HL-60 (cell line): ENCODE data around the gene ATP6V0D1.

ENCODE experiments used
- DNase-seq, 2 experiments: peaks; one replicate each; pipeline ENCODE4 v3.0.0-alpha.2; 2010 to 2020; ENCODE audit warnings: low read depth in 1 of 2, low spot score in 1 of 2
- H3K27ac ChIP-seq: fragments of 250-450 bp; sonication (Bioruptor Pico); replicated peaks from 2 replicates; pipeline ENCODE4 v1.5.1; 2020; ENCODE audit warnings: mild to moderate bottlenecking, moderate library complexity
- H3K27me3 ChIP-seq: fragments of 250-450 bp; sonication (Bioruptor Pico); 2 replicates; pipeline ENCODE4 v1.5.1; 2021; ENCODE audit warnings: mild to moderate bottlenecking, moderate library complexity; ENCODE audit not compliant: insufficient read depth, poor library complexity, severe bottlenecking
- H3K4me3 ChIP-seq: replicated peaks from 2 replicates; pipeline ENCODE4 v1.5.1; 2011; ENCODE audit warnings: mild to moderate bottlenecking, control low read depth, low read length; ENCODE audit not compliant: insufficient read depth
- GABPA ChIP-seq: IDR thresholded peaks from 2 replicates; pipeline ENCODE4 v1.6.1; 2012; ENCODE audit warnings: low read depth
- POLR2AphosphoS5 ChIP-seq: IDR thresholded peaks from 2 replicates; pipeline ENCODE4 v1.6.1; 2012; ENCODE audit warnings: low read depth
- SPI1 ChIP-seq: IDR thresholded peaks from 2 replicates; pipeline ENCODE4 v1.6.1; 2012; ENCODE audit warnings: low read depth, mild to moderate bottlenecking, borderline replicate concordance
- TF ChIP-seq, protein P1 (sequence below): IDR thresholded peaks from one replicate; pipeline ENCODE4 v1.5.1; 2011; ENCODE audit warnings: low read length, control low read depth, inconsistent platforms; ENCODE audit not compliant: insufficient read depth
- TF ChIP-seq, protein P2 (sequence below): IDR thresholded peaks from 2 replicates; pipeline ENCODE4 v1.6.1; 2012; ENCODE audit warnings: low read depth; ENCODE audit not compliant: insufficient replicate concordance

Gene ATP6V0D1

GRCh38 chr16:67451061-67451703, 29.8 kb downstream of the ATP6V0D1 start:
- DNase-seq = no peak
- TF ChIP-seq SPI1 (no peak), GABPA (no peak), POLR2AphosphoS5 (no peak)
- TF ChIP-seq, protein P1, sequence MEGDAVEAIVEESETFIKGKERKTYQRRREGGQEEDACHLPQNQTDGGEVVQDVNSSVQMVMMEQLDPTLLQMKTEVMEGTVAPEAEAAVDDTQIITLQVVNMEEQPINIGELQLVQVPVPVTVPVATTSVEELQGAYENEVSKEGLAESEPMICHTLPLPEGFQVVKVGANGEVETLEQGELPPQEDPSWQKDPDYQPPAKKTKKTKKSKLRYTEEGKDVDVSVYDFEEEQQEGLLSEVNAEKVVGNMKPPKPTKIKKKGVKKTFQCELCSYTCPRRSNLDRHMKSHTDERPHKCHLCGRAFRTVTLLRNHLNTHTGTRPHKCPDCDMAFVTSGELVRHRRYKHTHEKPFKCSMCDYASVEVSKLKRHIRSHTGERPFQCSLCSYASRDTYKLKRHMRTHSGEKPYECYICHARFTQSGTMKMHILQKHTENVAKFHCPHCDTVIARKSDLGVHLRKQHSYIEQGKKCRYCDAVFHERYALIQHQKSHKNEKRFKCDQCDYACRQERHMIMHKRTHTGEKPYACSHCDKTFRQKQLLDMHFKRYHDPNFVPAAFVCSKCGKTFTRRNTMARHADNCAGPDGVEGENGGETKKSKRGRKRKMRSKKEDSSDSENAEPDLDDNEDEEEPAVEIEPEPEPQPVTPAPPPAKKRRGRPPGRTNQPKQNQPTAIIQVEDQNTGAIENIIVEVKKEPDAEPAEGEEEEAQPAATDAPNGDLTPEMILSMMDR = no peak
- TF ChIP-seq, protein P2, sequence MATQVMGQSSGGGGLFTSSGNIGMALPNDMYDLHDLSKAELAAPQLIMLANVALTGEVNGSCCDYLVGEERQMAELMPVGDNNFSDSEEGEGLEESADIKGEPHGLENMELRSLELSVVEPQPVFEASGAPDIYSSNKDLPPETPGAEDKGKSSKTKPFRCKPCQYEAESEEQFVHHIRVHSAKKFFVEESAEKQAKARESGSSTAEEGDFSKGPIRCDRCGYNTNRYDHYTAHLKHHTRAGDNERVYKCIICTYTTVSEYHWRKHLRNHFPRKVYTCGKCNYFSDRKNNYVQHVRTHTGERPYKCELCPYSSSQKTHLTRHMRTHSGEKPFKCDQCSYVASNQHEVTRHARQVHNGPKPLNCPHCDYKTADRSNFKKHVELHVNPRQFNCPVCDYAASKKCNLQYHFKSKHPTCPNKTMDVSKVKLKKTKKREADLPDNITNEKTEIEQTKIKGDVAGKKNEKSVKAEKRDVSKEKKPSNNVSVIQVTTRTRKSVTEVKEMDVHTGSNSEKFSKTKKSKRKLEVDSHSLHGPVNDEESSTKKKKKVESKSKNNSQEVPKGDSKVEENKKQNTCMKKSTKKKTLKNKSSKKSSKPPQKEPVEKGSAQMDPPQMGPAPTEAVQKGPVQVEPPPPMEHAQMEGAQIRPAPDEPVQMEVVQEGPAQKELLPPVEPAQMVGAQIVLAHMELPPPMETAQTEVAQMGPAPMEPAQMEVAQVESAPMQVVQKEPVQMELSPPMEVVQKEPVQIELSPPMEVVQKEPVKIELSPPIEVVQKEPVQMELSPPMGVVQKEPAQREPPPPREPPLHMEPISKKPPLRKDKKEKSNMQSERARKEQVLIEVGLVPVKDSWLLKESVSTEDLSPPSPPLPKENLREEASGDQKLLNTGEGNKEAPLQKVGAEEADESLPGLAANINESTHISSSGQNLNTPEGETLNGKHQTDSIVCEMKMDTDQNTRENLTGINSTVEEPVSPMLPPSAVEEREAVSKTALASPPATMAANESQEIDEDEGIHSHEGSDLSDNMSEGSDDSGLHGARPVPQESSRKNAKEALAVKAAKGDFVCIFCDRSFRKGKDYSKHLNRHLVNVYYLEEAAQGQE = no peak
- Histone ChIP-seq H3K27ac (no peak overlapping the region), H3K27me3 (no peaks in the 10 kb centered on the region), H3K4me3 (no peak overlapping the region)

DNA sequence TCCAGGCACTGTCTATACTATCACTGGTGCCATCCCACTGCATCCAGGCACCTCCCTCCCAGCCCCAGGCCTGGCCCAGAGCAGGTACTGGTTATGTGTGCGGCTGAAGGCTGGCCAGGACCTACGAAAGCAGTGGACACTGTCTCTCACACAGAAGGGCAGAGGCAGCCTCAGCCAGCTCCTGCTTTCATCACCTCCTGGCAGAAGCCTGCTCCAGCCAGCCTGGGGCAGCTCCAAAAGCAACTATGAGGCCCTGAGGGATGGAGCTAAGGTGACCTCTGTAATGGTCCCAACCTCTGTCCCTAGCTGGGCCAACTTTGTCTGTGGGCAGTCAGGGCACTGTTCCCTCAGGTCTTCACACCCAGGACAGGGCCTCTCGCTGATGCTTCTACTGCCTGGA, 31.2 kb downstream of the ATP6V0D1 start:
- Histone ChIP-seq H3K4me3 (no peak overlapping the region), H3K27me3 (no peaks in the 10 kb centered on the region), H3K27ac (no peak overlapping the region)
- no peak for DNase-seq
- TF ChIP-seq, protein P2 = no peak
- TF ChIP-seq SPI1 (no peak), GABPA (no peak), POLR2AphosphoS5 (no peak)
- TF ChIP-seq, protein P1 = no peak

DNA sequence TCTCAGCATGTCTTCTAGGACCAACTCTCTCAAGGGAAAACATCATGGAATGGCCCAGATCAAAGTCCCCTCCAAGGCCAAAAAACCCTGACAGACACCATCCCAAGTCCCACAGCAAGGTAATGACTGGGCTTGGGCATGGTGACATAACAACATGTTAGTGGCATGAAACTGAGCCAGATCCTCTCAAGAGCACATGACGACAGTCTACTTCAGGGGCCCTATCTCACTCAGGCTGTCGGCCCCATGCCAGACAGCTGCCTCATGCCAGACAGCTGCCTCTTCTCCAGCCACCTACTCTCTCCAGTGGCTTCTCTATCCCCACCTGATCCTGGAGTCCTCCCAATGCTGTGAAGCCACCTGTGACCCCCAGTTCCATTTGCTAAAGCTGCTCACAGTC, 31.6 kb downstream of the ATP6V0D1 start:
- DNase-seq = no peak
- TF ChIP-seq SPI1 = no peak
- H3K4me3 ChIP-seq = no peak overlapping the region
- H3K27ac ChIP-seq = no peak overlapping the region
- H3K27me3 ChIP-seq = no peaks in the 10 kb centered on the region

GRCh38 chr16:67448580-67448979, 32.4 kb downstream of the ATP6V0D1 start:
- Histone ChIP-seq H3K27me3 (no peaks in the 10 kb centered on the region), H3K4me3 (no peak overlapping the region), H3K27ac (no peak overlapping the region)
- TF ChIP-seq, protein P2 = no peak
- no peak for DNase-seq
